ACC112 (cell line): ENCODE data around the gene CR2.
"Not testable (repeated sequence)": the region's sequence is repeated elsewhere in the genome, so short reads cannot be mapped to it uniquely, and the experiment has no call there.

Experiments
- H2AFZ ChIP-seq: fragments of 200-600 bp; sonication (generic); one replicate; pipeline ENCODE4 v1.6.0; 2017; ENCODE audit warnings: antibody characterized with exemption, low read length; ENCODE audit not compliant: unreplicated experiment
- H3K27ac ChIP-seq: fragments of 200-600 bp; sonication (generic); 2 replicates; pipeline ENCODE4 v1.5.1; 2014; ENCODE audit warnings: low read depth, mild to moderate bottlenecking, antibody characterized with exemption, low read length, moderate library complexity
- H3K27me3 ChIP-seq: fragments of 200-600 bp; sonication (generic); 2 replicates; pipeline ENCODE4 v1.6.1; 2014; ENCODE audit warnings: mild to moderate bottlenecking, antibody characterized with exemption, low read length, moderate library complexity, mixed read lengths; ENCODE audit not compliant: insufficient read depth
- H3K36me3 ChIP-seq: fragments of 200-600 bp; sonication (generic); 2 replicates; pipeline ENCODE4 v1.6.1; 2016; ENCODE audit warnings: mild to moderate bottlenecking, antibody characterized with exemption, low read length, moderate library complexity, mixed read lengths; ENCODE audit not compliant: insufficient read depth
- H3K4me1 ChIP-seq: fragments of 200-600 bp; sonication (generic); one replicate; pipeline ENCODE4 v1.6.1; 2016; ENCODE audit warnings: low read length, mixed read lengths; ENCODE audit not compliant: insufficient read depth, unreplicated experiment, control insufficient read depth
- H3K4me3 ChIP-seq: fragments of 200-600 bp; sonication (generic); 2 replicates; pipeline ENCODE4 v1.5.1; 2014; ENCODE audit warnings: mild to moderate bottlenecking, low read depth, low read length
- H3K79me2 ChIP-seq: fragments of 200-600 bp; sonication (generic); one replicate; pipeline ENCODE4 v1.6.0; 2016; ENCODE audit warnings: low read length; ENCODE audit not compliant: control insufficient read depth, unreplicated experiment, insufficient read depth

CR2 gene

GRCh38 chr1:207536263-207536662 is 82.1 kb downstream of the CR2 start:
- H3K36me3 ChIP-seq, H3K4me3 ChIP-seq, H3K27ac ChIP-seq, H3K4me1 ChIP-seq, H2AFZ ChIP-seq, H3K27me3 ChIP-seq, H3K79me2 ChIP-seq: not testable (repeated sequence)
